ENCODE measurements around the gene EPHA2.

GRCh38 chr1:16126743-16127515 is 28.9 kb downstream of the EPHA2 start:
- TF ChIP-seq CTCF (IDR thresholded peaks at IDR 0.05; ENCODE audit: low read depth, low read length, missing input control), result no peak
- TF ChIP-seq YY1 (IDR thresholded peaks at IDR 0.05), result no peak
- no peak for TF ChIP-seq JUND (IDR thresholded peaks at IDR 0.05)
- TF ChIP-seq GABPA (IDR thresholded peaks at IDR 0.05 in 1 of 2, conservative IDR thresholded peaks at IDR 0.05 in 1 of 2), result no peak
- no peak for TF ChIP-seq TAF1 (conservative IDR thresholded peaks at IDR 0.05)
- TF ChIP-seq MAX (IDR thresholded peaks at IDR 0.05), result no peak
- no peak for TF ChIP-seq ZBTB33 (IDR thresholded peaks at IDR 0.05)
- TF ChIP-seq RAD21 (IDR thresholded peaks at IDR 0.05), result no peak
- TF ChIP-seq ATF3 (IDR thresholded peaks at IDR 0.05), result no peak
- TF ChIP-seq FOXA1 (IDR thresholded peaks at IDR 0.05), result no peak
- no peak for TF ChIP-seq SP1 (IDR thresholded peaks at IDR 0.05)

Data from liver (tissue), 3 donors.